Spleen (tissue), 11 donors: Measurements from ENCODE around the gene UCP3. TPM values are rescaled to one million over a fixed set of nuclear protein-coding genes. Genes with fewer than 3 reads are reported as not detected.

Experiments
- DNase-seq: peaks from one replicate; pipeline ENCODE4 v3.0.0-alpha.2; 2020
- H3K27ac ChIP-seq, 8 donors: fragments of 200-600 bp; sonication (generic) in 7 of 8; 1 replicate in 4 of 8; 2 replicates in 4 of 8; pipeline versions ENCODE4 v1.5.0 to v1.8.0; 2016 to 2021; ENCODE audit warnings: inconsistent platforms in 4 of 8, mild to moderate bottlenecking in 4 of 8, moderate library complexity in 1 of 8
- H3K27me3 ChIP-seq, 7 donors: fragments of 200-600 bp; sonication (generic) in 6 of 7; replicated peaks in 1 of 7; 1 replicate in 4 of 7; 2 replicates in 3 of 7; pipeline versions ENCODE4 v1.5.0 to v1.8.0; 2016 to 2021; ENCODE audit warnings: inconsistent platforms in 3 of 7, mild to moderate bottlenecking in 1 of 7
- H3K36me3 ChIP-seq, 6 donors: fragments of 200-600 bp; sonication (generic) in 5 of 6; 1 replicate in 4 of 6; 2 replicates in 2 of 6; pipeline versions ENCODE4 v1.5.0 to v1.8.0; 2016 to 2021; ENCODE audit warnings: inconsistent platforms in 2 of 6
- H3K4me1 ChIP-seq, 6 donors: fragments of 200-600 bp; sonication (generic) in 5 of 6; 1 replicate in 3 of 6; 2 replicates in 3 of 6; pipeline versions ENCODE4 v1.5.0 to v1.8.0; 2016 to 2021; ENCODE audit warnings: inconsistent platforms in 3 of 6
- H3K4me3 ChIP-seq, 8 donors: fragments of 200-600 bp; sonication (generic) in 7 of 8; 1 replicate in 4 of 8; 2 replicates in 4 of 8; pipeline versions ENCODE4 v1.5.0 to v1.8.0; 2016 to 2021; ENCODE audit warnings: inconsistent platforms in 4 of 8, mild to moderate bottlenecking in 4 of 8, moderate library complexity in 2 of 8
- H3K9me3 ChIP-seq, 8 donors: fragments of 200-600 bp; sonication (generic) in 7 of 8; 1 replicate in 4 of 8; 2 replicates in 4 of 8; pipeline versions ENCODE4 v1.5.0 to v1.8.0; 2016 to 2021; ENCODE audit warnings: inconsistent platforms in 4 of 8
- CTCF ChIP-seq, 11 experiments: fragments of 200-600 bp in 7 of 11; fragments of 450-650 bp in 4 of 11; sonication (generic) in 4 of 11; IDR thresholded peaks in 8 of 11; conservative IDR thresholded peaks in 3 of 11; 1 replicate in 7 of 11; 2 replicates in 4 of 11; pipeline versions ENCODE4 v1.4.0 to v1.8.0; 2016 to 2021; ENCODE audit warnings: antibody characterized with exemption in 11 of 11, inconsistent platforms in 4 of 11, mild to moderate bottlenecking in 1 of 11
- POLR2A ChIP-seq, 3 donors: fragments of 450-650 bp; IDR thresholded peaks; one replicate each; pipeline ENCODE4 v1.5.1; 2017; ENCODE audit warnings: antibody characterized with exemption in 3 of 3, mild to moderate bottlenecking in 1 of 3
- POLR2AphosphoS5 ChIP-seq, 3 donors: sonication (generic); formaldehyde crosslinking; IDR thresholded peaks; one replicate each; pipeline ENCODE4 v1.5.1; 2017; ENCODE audit warnings: antibody characterized with exemption in 3 of 3
- WGBS, 5 donors: extraction: QIAGEN DNeasy Blood & Tissue Kit in 3 of 5; methylation state at CpG; one replicate each; pipeline versions ENCODE4 v1.1.5 to v1.1.7; 2013 to 2018; 5-methylcytosine and 5-hydroxymethylcytosine counted together
- intact Hi-C: fragments of 100-400 bp; cut with DNase I; formaldehyde crosslinking; loops from one replicate; pipeline ENCODE4 v1.15.0; 2023; ENCODE audit warnings: low total_unique reads
- polyA plus RNA-seq, 3 donors: library from polyadenylated mRNA; stranded (reverse); fragments of 200-250 nt; gene quantifications; one replicate each; pipeline ENCODE4 v1.2.1, GENCODE V29; 2013
- total RNA-seq, 7 donors: library from RNA; depleted of rRNA in 3 of 7; stranded (reverse); fragments of >200 nt in 3 of 7; fragmentation: NEBNext Ultra II Directional in 4 of 7; extraction: Animal tissue kit (Norgen Biotek cat#: 25700) in 4 of 7; gene quantifications; one replicate each; pipeline versions ENCODE4 v1.1.0 to v1.2.1, GENCODE V29; 2016 to 2021
- donor health status: healthy with polysubstance abuse.
- donor health status: DM: no; HTN: no; CAD: no; lungs with moderate emphysema.
- donor health status: DM: no; HTN: no; CAD: no.
- donor health status: Bipolar disorder and iron deficiency.
- donor health status: healthy.
- donor health status: DM: no; HTN: no; CAD: no.
- donor health status: DM: yes; HTN: yes; CAD: no.

The UCP3 gene
- total and polyA plus RNA-seq, 10 donors, result 0.68 to 7.1 (median 4.2) TPM

DNA sequence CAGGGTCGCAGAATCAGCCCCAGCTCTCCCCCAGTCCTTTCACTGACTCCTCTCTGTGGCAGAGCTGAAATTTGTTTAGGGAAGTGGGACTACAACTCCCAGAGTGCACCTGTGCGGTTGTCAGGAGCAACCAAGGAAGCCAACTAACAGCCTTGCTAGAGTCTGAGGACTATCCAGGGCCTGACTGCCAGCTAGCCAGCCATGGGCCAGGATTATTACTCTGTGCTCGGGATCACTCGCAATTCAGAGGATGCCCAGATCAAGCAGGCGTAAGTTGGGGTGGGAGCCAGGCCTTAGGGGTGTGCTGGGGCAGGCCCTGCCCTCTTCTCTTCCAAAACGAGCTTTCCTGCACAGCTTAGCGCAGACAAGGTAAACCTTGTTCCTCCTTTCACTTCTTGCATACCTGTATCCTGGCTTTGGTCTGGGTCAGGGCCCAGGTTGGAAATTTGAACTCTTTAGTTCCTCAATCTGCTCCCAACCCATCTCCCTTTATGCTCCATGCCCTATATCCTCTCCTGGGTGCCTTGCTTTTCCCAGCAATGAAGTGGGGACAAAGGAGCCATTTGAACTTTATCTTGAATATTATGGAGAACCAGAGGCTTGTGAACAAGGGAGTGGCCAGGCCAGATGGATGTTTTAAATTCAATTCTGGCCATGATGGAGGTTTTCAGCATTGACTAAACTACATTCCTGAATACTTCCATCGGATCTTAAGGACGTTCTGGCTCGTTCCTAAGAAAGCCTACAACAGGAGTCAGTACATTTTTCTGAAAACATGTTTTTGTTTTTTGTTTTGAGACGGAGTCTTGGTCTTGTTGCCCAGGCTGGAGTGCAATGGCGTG, 57.8 kb downstream of the UCP3 start, which contains the start of gene DNAJB13:
TSS of gene DNAJB13 (plus strand) at position 158 of the 842 bp plus-strand sequence. CDS start at position 202, 44 bp downstream.
- Histone ChIP-seq H3K27ac (no peak within 1 kb of the TSS), H3K4me1 (no peaks in the 10 kb centered on the region), H3K36me3 (no peaks in the 10 kb centered on the region), H3K9me3 (peaks cover 0 to 2% (median 0%) of the 10 kb centered on the region in 8 donors), H3K27me3 (peaks cover 0 to 2% (median 0%) of the 10 kb centered on the region in 7 donors), H3K4me3 (no peak within 1 kb of the TSS)
- intact Hi-C loops, result no loop called here
- TF ChIP-seq POLR2A (IDR thresholded peaks at IDR 0.05) (no peak), POLR2AphosphoS5 (IDR thresholded peaks at IDR 0.05) (no peak), CTCF (IDR thresholded peaks at IDR 0.05 in 8 of 11, conservative IDR thresholded peaks at IDR 0.05 in 3 of 11) (no peak)
- 78 to 90% (median 85%) methylated on average over 12 of the region's 12 CpGs for WGBS, 5 donors
- no peak for DNase-seq

Other genes with a start within 250 kb of the UCP3 start
- 100 to 1,000 TPM in 3 of 7 donors, 10 to 100 TPM in 4; 94.9 to 144 (median 99.8) TPM for gene RAB6A, start 248.0 kb downstream of the UCP3 start, total RNA-seq
- gene RAB6A, start 248.0 kb downstream of the UCP3 start, polyA plus RNA-seq, result 10 to 100 TPM; 25.7 to 55.3 (median 36.9) TPM
- gene MRPL48, start 221.2 kb downstream of the UCP3 start, total RNA-seq, result 10 to 100 TPM; 10.7 to 27.3 (median 24.3) TPM
- gene MRPL48, start 221.2 kb downstream of the UCP3 start, polyA plus RNA-seq, result 10 to 100 TPM; 31.8 to 46.6 (median 41.9) TPM
- gene COA4, start 132.2 kb downstream of the UCP3 start, total RNA-seq, result 10 to 100 TPM; 42.4 to 88.8 (median 51.0) TPM
- 10 to 100 TPM; 56.7 to 73.9 (median 64.2) TPM for gene COA4, start 132.2 kb downstream of the UCP3 start, polyA plus RNA-seq
- gene PAAF1, start 132.1 kb downstream of the UCP3 start, total RNA-seq, result 10 to 100 TPM in 6 of 7 donors, 1 to 10 TPM in 1; 8.1 to 18.1 (median 14.4) TPM
- gene PAAF1, start 132.1 kb downstream of the UCP3 start, polyA plus RNA-seq, result 10 to 100 TPM; 10.8 to 14.5 (median 11.3) TPM
- under 1 TPM in 1 of 7 donors, not detected in 6; 0.32 TPM for gene DNAJB13, start 58.1 kb downstream of the UCP3 start, total RNA-seq
- gene DNAJB13, start 58.1 kb downstream of the UCP3 start, polyA plus RNA-seq, result under 1 TPM in 2 of 3 donors, not detected in 1; 0.04 to 0.06 TPM
- gene UCP2, start 26.2 kb downstream of the UCP3 start, total RNA-seq, result 100 to 1,000 TPM; 369 to 556 (median 427) TPM
- 100 to 1,000 TPM; 209 to 281 (median 275) TPM for gene UCP2, start 26.2 kb downstream of the UCP3 start, polyA plus RNA-seq
- 10 to 100 TPM; 26.6 to 49.2 (median 38.0) TPM for gene C2CD3, start 161.9 kb upstream of the UCP3 start, total RNA-seq
- gene C2CD3, start 161.9 kb upstream of the UCP3 start, polyA plus RNA-seq, result 10 to 100 TPM in 1 of 3 donors, 1 to 10 TPM in 2; 5.7 to 11.0 (median 7.4) TPM
- gene PPME1, start 162.2 kb upstream of the UCP3 start, total RNA-seq, result 10 to 100 TPM; 13.1 to 32.0 (median 23.7) TPM
- 10 to 100 TPM in 1 of 3 donors, 1 to 10 TPM in 2; 5.9 to 10.1 (median 7.9) TPM for gene PPME1, start 162.2 kb upstream of the UCP3 start, polyA plus RNA-seq